T-helper 1 cell treated with Interleukin-12 subunit alpha and Interleukin-12 subunit beta and Interleukin-4 antibody, amounts not matched to agents 30 μg/mL and 1 μg/mL, for 36 hours (primary cell): ENCODE results near the gene PLB1.

Experiments
- H3K27ac Mint-ChIP-seq: one replicate; pipeline ENCODE4 v1.8.0; 2021; ENCODE audit warnings: mild to moderate bottlenecking, mixed read lengths
- H3K27me3 Mint-ChIP-seq: one replicate; pipeline ENCODE4 v1.8.0; 2021; ENCODE audit warnings: low read depth, mixed read lengths
- H3K36me3 Mint-ChIP-seq: one replicate; pipeline ENCODE4 v1.8.0; 2021; ENCODE audit warnings: low read depth, mixed read lengths
- H3K4me1 Mint-ChIP-seq: one replicate; pipeline ENCODE4 v1.8.0; 2021; ENCODE audit warnings: low read depth, mixed read lengths
- H3K4me3 Mint-ChIP-seq: one replicate; pipeline ENCODE4 v1.8.0; 2021; ENCODE audit warnings: mild to moderate bottlenecking, moderate library complexity, mixed read lengths
- H3K9me3 Mint-ChIP-seq: one replicate; pipeline ENCODE4 v1.8.0; 2021; ENCODE audit warnings: mixed read lengths

Gene PLB1

DNA sequence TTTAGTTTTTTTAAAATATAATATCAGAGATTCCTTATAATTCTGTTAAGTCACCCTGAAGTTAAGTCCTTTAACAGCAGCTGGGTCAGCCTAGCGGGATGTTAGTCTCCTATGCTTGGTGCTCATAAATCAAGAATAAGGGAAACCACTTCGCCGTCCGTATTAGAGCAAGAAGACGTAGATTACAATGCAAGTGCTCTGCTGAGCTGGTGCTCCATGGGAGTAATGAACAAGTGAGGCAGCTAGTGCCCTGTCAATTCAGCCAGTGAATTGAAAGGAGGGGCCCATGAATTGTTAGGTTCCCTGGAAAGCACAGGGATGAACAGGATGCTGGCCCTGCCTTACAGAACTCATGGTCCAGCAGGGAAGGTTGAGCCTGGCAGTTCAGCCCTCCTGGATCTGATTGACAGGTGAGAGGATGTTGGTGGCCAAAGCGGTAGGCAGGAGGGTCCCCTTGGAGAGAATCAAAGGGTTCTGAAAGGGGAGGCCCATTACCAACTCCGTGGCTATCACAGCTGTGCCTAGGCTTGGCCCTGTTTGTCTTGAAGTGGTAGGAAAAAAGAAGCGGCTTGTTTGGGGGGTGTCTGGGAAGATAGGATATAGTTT lies 30.8 kb downstream of the PLB1 start:
- peaks cover 40% of the 10 kb centered on the region for H3K27me3 Mint-ChIP-seq

GRCh38 chr2:28527196-28527595 lies 31.3 kb downstream of the PLB1 start:
- Mint-ChIP-seq H3K9me3 (no peaks in the 10 kb centered on the region), H3K4me1 (peaks cover 6% of the 10 kb centered on the region), H3K27me3 (peaks cover 38% of the 10 kb centered on the region), H3K4me3 (no peak overlapping the region), H3K27ac (no peak overlapping the region), H3K36me3 (no peaks in the 10 kb centered on the region)

More for the DNA sequence above, 30.8 kb downstream of the PLB1 start:
- Mint-ChIP-seq H3K4me3 (no peak overlapping the region), H3K36me3 (no peaks in the 10 kb centered on the region), H3K27ac (no peak overlapping the region), H3K9me3 (no peaks in the 10 kb centered on the region), H3K4me1 (peaks cover 6% of the 10 kb centered on the region)

GRCh38 chr2:28528206-28528605 lies 32.3 kb downstream of the PLB1 start:
- no peak overlapping the region for H3K27ac Mint-ChIP-seq
- peaks cover 6% of the 10 kb centered on the region for H3K4me1 Mint-ChIP-seq
- no peaks in the 10 kb centered on the region for H3K9me3 Mint-ChIP-seq
- peaks cover 37% of the 10 kb centered on the region for H3K27me3 Mint-ChIP-seq
- H3K4me3 Mint-ChIP-seq = no peak overlapping the region
- no peaks in the 10 kb centered on the region for H3K36me3 Mint-ChIP-seq

- H3K27ac Mint-ChIP-seq = no peak overlapping the region
- no peaks in the 10 kb centered on the region for H3K9me3 Mint-ChIP-seq
These were observed 34.9 kb downstream of the PLB1 start for GRCh38 chr2:28530782-28531181.

GRCh38 chr2:28532399-28532798 lies 36.5 kb downstream of the PLB1 start:
- Mint-ChIP-seq H3K27me3 (peaks cover 24% of the 10 kb centered on the region), H3K36me3 (no peaks in the 10 kb centered on the region), H3K27ac (no peak overlapping the region), H3K4me1 (no peaks in the 10 kb centered on the region), H3K9me3 (no peaks in the 10 kb centered on the region), H3K4me3 (no peak overlapping the region)

More at GRCh38 chr2:28530782-28531181, 34.9 kb downstream of the PLB1 start:
- H3K4me1 Mint-ChIP-seq = no peaks in the 10 kb centered on the region
- H3K4me3 Mint-ChIP-seq = no peak overlapping the region
- peaks cover 25% of the 10 kb centered on the region for H3K27me3 Mint-ChIP-seq
- H3K36me3 Mint-ChIP-seq = no peaks in the 10 kb centered on the region

- H3K4me1 Mint-ChIP-seq = no peaks in the 10 kb centered on the region
- H3K9me3 Mint-ChIP-seq = no peaks in the 10 kb centered on the region
- no peaks in the 10 kb centered on the region for H3K36me3 Mint-ChIP-seq
- H3K4me3 Mint-ChIP-seq = no peak overlapping the region
- H3K27ac Mint-ChIP-seq = no peak overlapping the region
- H3K27me3 Mint-ChIP-seq = peaks cover 20% of the 10 kb centered on the region
These were observed 37.3 kb downstream of the PLB1 start for GRCh38 chr2:28533044-28533680.

DNA sequence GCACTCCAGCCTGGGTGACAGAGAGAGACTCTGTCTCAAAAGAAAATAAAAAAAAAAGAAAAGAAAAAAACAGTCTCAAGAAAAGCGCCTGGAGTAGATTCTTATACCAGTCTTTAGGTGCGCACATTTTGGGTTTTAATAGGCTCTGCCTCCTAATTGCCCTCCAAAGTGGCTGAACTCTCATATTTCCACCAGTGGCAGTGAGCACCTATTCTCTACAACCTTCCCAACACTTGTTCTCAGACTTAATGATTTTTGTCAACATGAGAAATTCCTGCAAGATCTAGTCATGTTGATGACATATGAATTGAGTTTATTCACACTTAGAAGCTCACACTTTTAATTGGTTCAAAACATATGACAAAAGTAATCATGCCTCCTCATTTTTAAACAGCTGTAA lies 39.0 kb downstream of the PLB1 start:
- no peaks in the 10 kb centered on the region for H3K36me3 Mint-ChIP-seq
- H3K4me3 Mint-ChIP-seq = no peak overlapping the region
- peaks cover 20% of the 10 kb centered on the region for H3K27me3 Mint-ChIP-seq
- no peak overlapping the region for H3K27ac Mint-ChIP-seq
- no peaks in the 10 kb centered on the region for H3K9me3 Mint-ChIP-seq
- no peaks in the 10 kb centered on the region for H3K4me1 Mint-ChIP-seq

- Mint-ChIP-seq H3K9me3 (no peaks in the 10 kb centered on the region), H3K36me3 (no peaks in the 10 kb centered on the region), H3K4me3 (no peak overlapping the region), H3K4me1 (peaks cover 4% of the 10 kb centered on the region), H3K27ac (no peak overlapping the region), H3K27me3 (peaks cover 15% of the 10 kb centered on the region)
These were observed 42.3 kb downstream of the PLB1 start for GRCh38 chr2:28538134-28538533.

GRCh38 chr2:28538652-28539051 lies 42.8 kb downstream of the PLB1 start:
- H3K27me3 Mint-ChIP-seq = peaks cover 12% of the 10 kb centered on the region
- no peak overlapping the region for H3K4me3 Mint-ChIP-seq
- peaks cover 4% of the 10 kb centered on the region for H3K4me1 Mint-ChIP-seq
- no peaks in the 10 kb centered on the region for H3K36me3 Mint-ChIP-seq
- no peak overlapping the region for H3K27ac Mint-ChIP-seq
- no peaks in the 10 kb centered on the region for H3K9me3 Mint-ChIP-seq

DNA sequence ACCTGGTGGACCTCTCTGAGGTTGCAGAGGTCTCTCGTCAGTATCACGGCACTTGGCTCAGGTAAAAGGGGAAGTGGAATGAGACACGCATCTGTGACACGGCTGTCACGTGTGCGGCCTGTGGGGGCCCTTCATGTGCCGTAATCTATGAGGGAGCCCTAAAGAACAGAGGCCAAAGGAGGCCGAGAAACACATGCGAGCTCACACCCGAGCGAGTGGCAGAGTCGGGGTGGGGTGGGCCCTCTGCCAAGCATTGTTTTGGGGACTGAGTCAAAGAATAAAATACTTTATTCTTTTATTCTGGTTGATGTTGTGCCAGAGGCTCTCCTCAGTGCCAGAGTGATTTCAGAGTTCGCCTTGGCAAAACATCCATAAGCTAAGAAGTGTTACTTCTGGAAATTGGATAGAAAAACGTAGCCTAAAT lies 43.3 kb downstream of the PLB1 start:
- Mint-ChIP-seq H3K27me3 (peaks cover 7% of the 10 kb centered on the region), H3K4me3 (no peak overlapping the region), H3K4me1 (peaks cover 8% of the 10 kb centered on the region), H3K9me3 (no peaks in the 10 kb centered on the region), H3K36me3 (no peaks in the 10 kb centered on the region), H3K27ac (no peak overlapping the region)

DNA sequence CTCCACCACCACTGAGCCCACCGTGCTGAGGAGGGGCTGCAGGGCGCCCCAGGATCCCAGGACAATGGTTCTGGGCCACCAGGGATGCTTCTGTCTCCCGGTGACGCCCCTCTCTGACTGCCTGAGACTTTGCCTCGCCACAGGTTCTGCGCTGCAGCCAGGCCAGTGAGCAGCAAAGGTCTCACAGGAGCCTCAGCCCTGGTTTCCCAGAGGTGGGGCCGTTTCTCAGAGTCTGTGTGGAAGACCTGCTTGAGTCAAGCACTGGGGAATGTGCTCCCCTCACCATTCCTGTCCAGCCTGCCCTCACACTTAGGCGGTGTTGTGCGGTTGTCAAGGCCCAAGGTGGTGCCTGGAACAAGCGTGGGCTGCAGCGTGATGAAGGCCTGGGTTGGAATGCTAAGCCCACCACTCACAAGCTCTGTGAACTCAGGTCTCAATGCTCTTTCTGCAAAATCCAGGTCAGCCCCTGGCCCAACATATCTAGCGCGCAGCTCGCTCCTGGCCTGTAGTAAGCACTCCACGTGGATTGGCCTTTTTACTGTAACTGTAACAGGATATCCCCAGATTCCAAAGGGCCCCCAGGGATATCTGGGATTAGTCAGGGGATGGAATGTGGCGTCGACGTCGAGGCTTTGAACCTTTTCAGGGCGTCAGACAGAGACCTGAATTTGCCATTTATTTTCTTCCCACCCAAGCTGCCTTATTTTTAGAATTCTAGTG lies 47.6 kb downstream of the PLB1 start:
- Mint-ChIP-seq H3K4me3 (no peak overlapping the region), H3K36me3 (no peaks in the 10 kb centered on the region), H3K4me1 (peaks cover 36% of the 10 kb centered on the region), H3K9me3 (no peaks in the 10 kb centered on the region), H3K27me3 (peaks cover 4% of the 10 kb centered on the region), H3K27ac (no peak overlapping the region)

GRCh38 chr2:28544036-28544346 lies 48.1 kb downstream of the PLB1 start:
- Mint-ChIP-seq H3K9me3 (no peaks in the 10 kb centered on the region), H3K36me3 (no peaks in the 10 kb centered on the region), H3K4me1 (peaks cover 36% of the 10 kb centered on the region), H3K4me3 (no peak overlapping the region), H3K27me3 (peaks cover 4% of the 10 kb centered on the region), H3K27ac (peak overlapping the region; percentile 82)

DNA sequence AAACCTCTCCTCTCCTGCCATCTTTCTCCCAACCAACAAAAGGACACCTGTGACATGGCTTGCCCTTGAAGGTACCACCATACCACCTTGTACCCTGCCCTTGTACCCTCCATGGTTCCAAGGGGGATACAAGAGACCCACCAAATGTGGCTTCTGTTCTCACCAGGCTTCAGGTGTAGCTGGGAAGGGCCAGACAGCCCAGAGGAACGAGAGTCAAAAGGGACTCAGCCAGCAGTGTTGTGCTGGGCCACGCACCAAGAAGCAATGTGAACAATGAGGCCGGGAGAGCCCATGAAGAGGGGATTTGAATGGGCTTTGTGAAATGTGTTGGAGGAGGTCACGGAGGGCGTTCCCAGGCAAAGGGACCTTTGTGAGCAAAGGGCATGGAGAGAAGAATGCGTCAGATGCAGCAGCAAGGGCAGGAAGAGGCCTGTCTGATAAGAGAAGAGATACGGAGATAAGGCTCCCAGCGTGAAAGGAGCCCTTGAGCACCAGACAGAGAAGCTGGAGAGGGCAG lies 48.6 kb downstream of the PLB1 start:
- Mint-ChIP-seq H3K4me1 (peaks cover 36% of the 10 kb centered on the region), H3K27ac (peak overlapping the region; percentile 82), H3K36me3 (no peaks in the 10 kb centered on the region), H3K27me3 (peaks cover 4% of the 10 kb centered on the region), H3K9me3 (no peaks in the 10 kb centered on the region), H3K4me3 (peak overlapping the region; percentile 30)

GRCh38 chr2:28544922-28545589 lies 49.2 kb downstream of the PLB1 start:
- H3K36me3 Mint-ChIP-seq = no peaks in the 10 kb centered on the region
- H3K27me3 Mint-ChIP-seq = peaks cover 4% of the 10 kb centered on the region
- peaks cover 36% of the 10 kb centered on the region for H3K4me1 Mint-ChIP-seq
- no peaks in the 10 kb centered on the region for H3K9me3 Mint-ChIP-seq
- peak overlapping the region; percentile 82 for H3K27ac Mint-ChIP-seq
- H3K4me3 Mint-ChIP-seq = peak overlapping the region; percentile 30
